Natural killer cell (primary cell): ENCODE data around the gene PCAT7. TPM values are rescaled to one million over a fixed set of nuclear protein-coding genes. Genes with fewer than 3 reads are reported as not detected.

Experiments
- ATAC-seq, 3 donors: fragments of 150-1000 bp in 2 of 3; fragments of 200-7000 bp in 1 of 3; cut with Tn5 transposase; 1 replicate in 1 of 3; 2 replicates in 2 of 3; pipeline ENCODE4 v1.10.0; 2021; ENCODE audit warnings: mild to moderate bottlenecking in 2 of 3, moderate library complexity in 2 of 3
- DNase-seq, 2 donors: peaks; one replicate each; pipeline versions ENCODE4 v3.0.0 to v3.0.0-alpha.2; 2013 to 2021; ENCODE audit warnings: mixed read lengths in 1 of 2
- H3K27ac ChIP-seq: one replicate; pipeline ENCODE4 v1.5.1; 2013; ENCODE audit warnings: mild to moderate bottlenecking, low read length
- H3K27me3 ChIP-seq: one replicate; pipeline ENCODE4 v1.6.1; 2013; ENCODE audit warnings: low read length; ENCODE audit not compliant: control insufficient read depth, insufficient read depth
- H3K36me3 ChIP-seq: one replicate; pipeline ENCODE4 v1.6.1; 2013; ENCODE audit warnings: low read length; ENCODE audit not compliant: control insufficient read depth, insufficient read depth
- H3K4me1 ChIP-seq: one replicate; pipeline ENCODE4 v1.6.1; 2013; ENCODE audit warnings: low read length; ENCODE audit not compliant: control insufficient read depth, insufficient read depth
- H3K4me3 ChIP-seq: one replicate; pipeline ENCODE4 v1.5.1; 2013; ENCODE audit warnings: low read length
- H3K9me3 ChIP-seq: one replicate; pipeline ENCODE4 v1.6.1; 2013; ENCODE audit warnings: low read length; ENCODE audit not compliant: control insufficient read depth, insufficient read depth
- H3K27ac Mint-ChIP-seq, 2 donors: one replicate each; pipeline ENCODE4 v1.8.0; 2022; ENCODE audit warnings: mild to moderate bottlenecking in 2 of 2, mixed read lengths in 2 of 2, moderate library complexity in 1 of 2
- H3K27me3 Mint-ChIP-seq, 2 donors: one replicate each; pipeline ENCODE4 v1.8.0; 2022; ENCODE audit warnings: low read depth in 2 of 2, mixed read lengths in 2 of 2
- H3K36me3 Mint-ChIP-seq: one replicate; pipeline ENCODE4 v1.8.0; 2022; ENCODE audit warnings: mixed read lengths
- H3K4me1 Mint-ChIP-seq, 2 donors: one replicate each; pipeline ENCODE4 v1.8.0; 2022; ENCODE audit warnings: mixed read lengths in 2 of 2
- H3K4me3 Mint-ChIP-seq: one replicate; pipeline ENCODE4 v1.8.0; 2022; ENCODE audit warnings: mild to moderate bottlenecking, moderate library complexity, mixed read lengths
- H3K9me3 Mint-ChIP-seq, 2 donors: one replicate each; pipeline ENCODE4 v1.8.0; 2022; ENCODE audit warnings: mixed read lengths in 2 of 2
- CTCF ChIP-seq: fragments of 200-600 bp; IDR thresholded peaks from one replicate; pipeline ENCODE4 v1.8.0; 2022; ENCODE audit warnings: antibody characterized with exemption
- WGBS: methylation state at CpG from one replicate; pipeline ENCODE4 v1.1.7; 2013; ENCODE audit warnings: missing lambda C conversion rate; ENCODE audit not compliant: insufficient coverage; 5-methylcytosine and 5-hydroxymethylcytosine counted together
- intact Hi-C: fragments of 100-400 bp; cut with micrococcal nuclease; formaldehyde crosslinking; loops from one replicate; pipeline ENCODE4 v1.14.2; 2022
- total RNA-seq, 4 donors: library from RNA; stranded (reverse); fragments of 120-200 nt in 1 of 4; gene quantifications; one replicate each; pipeline versions ENCODE4 v1.2.3 to v1.2.4, GENCODE V29; 2013 to 2022

Gene PCAT7
- total RNA-seq, 3 donors from 2014 or later (not counting 1 experiment from before 2014, with no cell fraction given) = not detected

DNA sequence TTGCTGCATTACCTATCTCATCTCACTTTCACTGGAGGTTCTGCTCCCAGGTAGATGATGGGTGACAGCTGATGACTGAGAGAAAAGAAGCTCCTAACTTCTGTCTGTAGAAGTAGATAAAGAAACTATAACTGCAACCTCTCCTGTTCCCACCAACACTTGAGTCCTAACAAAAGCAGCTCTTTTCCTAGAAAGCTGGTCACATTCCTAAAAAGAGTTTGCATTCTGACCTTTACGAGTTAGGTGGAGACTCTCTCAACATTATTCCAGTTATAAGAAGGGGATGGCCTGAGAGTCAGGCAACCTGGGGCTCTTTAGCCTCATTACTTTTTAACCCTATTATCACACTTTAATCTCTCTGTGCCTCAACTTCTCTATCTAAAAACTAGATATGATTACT is 8.9 kb upstream of the PCAT7 start:
- TF ChIP-seq CTCF = no peak
- Mint-ChIP-seq H3K4me3 (no peak overlapping the region), H3K27me3 (peaks cover 9 to 43% of the 10 kb centered on the region in 2 donors), H3K9me3 (no peaks in the 10 kb centered on the region), H3K36me3 (no peaks in the 10 kb centered on the region), H3K4me1 (no peaks in the 10 kb centered on the region), H3K27ac (no peak overlapping the region)
- ATAC-seq = no peak
- DNase-seq = no peak
- no peaks in the 10 kb centered on the region for H3K9me3 ChIP-seq
- H3K4me3 ChIP-seq = no peak overlapping the region
- intact Hi-C loops = no loop called here
- H3K4me1 ChIP-seq = no peaks in the 10 kb centered on the region
- 67% methylated on average over 1 of the region's 1 CpG for WGBS
- no peak overlapping the region for H3K27ac ChIP-seq
- no peaks in the 10 kb centered on the region for H3K36me3 ChIP-seq
- peaks cover 2% of the 10 kb centered on the region for H3K27me3 ChIP-seq

- DNase-seq (no peak), ATAC-seq (no peak)
- intact Hi-C loops = no loop called here
- H3K9me3 Mint-ChIP-seq = no peaks in the 10 kb centered on the region
- no peak overlapping the region for H3K4me3 Mint-ChIP-seq
- Histone ChIP-seq H3K36me3 (no peaks in the 10 kb centered on the region), H3K27me3 (peaks cover 7% of the 10 kb centered on the region), H3K9me3 (no peaks in the 10 kb centered on the region), H3K27ac (no peak overlapping the region), H3K4me3 (no peak overlapping the region), H3K4me1 (peaks cover 7% of the 10 kb centered on the region)
- no peak overlapping the region for H3K27ac Mint-ChIP-seq
- no peak for TF ChIP-seq CTCF
- H3K36me3 Mint-ChIP-seq = no peaks in the 10 kb centered on the region
- WGBS = 91% methylated on average over 29 of the region's 29 CpGs
- H3K27me3 Mint-ChIP-seq = peaks cover 5 to 32% of the 10 kb centered on the region in 2 donors
- H3K4me1 Mint-ChIP-seq = no peaks in the 10 kb centered on the region
Measured at GRCh38 chr9:94553029-94553938, 1.6 kb upstream of the PCAT7 start.

DNA sequence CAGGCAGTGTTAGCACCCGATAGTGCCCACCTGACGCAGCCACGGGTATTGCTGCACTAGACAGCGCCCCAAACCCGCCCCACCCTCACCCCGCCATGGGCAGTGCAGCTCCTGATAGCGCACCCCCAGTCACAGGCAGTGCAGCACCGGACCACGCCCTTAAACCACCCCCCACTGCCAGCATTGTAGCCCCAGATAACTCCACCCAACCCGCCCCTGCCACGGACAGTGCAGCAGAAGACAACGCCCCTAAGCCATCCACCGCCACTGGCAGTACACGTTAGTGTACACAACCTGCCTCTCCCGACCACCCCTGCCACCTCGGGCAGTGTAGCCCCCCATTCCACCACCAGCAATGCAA is 825 bp upstream of the PCAT7 start:
- Mint-ChIP-seq H3K27ac (no peak overlapping the region), H3K27me3 (peaks cover 5 to 26% of the 10 kb centered on the region in 2 donors), H3K36me3 (no peaks in the 10 kb centered on the region), H3K9me3 (no peaks in the 10 kb centered on the region), H3K4me1 (no peaks in the 10 kb centered on the region), H3K4me3 (no peak overlapping the region)
- no peaks in the 10 kb centered on the region for H3K9me3 ChIP-seq
- ATAC-seq (peak in 1 of 3 donors; percentile 17), DNase-seq (no peak)
- 82% methylated on average over 16 of the region's 16 CpGs for WGBS
- H3K27me3 ChIP-seq = peaks cover 5% of the 10 kb centered on the region
- H3K4me1 ChIP-seq = peaks cover 7% of the 10 kb centered on the region
- no peak overlapping the region for H3K4me3 ChIP-seq
- intact Hi-C loops = no loop called here
- H3K36me3 ChIP-seq = no peaks in the 10 kb centered on the region
- H3K27ac ChIP-seq = no peak overlapping the region
- TF ChIP-seq CTCF = no peak
